NCI-H1092 (cell line): ENCODE data around the gene TBCEL.

Experiments
- DNase-seq: peaks from one replicate; lab custom pipeline; 2025; lab: John Stamatoyannopoulos, UW

Gene TBCEL

GRCh38 chr11:121140369-121140768 is 116.5 kb downstream of the TBCEL start:
- DNase-seq = no peak
